HCT116 (cell line): Measurements from ENCODE around the gene ZBTB33. TPM values are rescaled to one million over a fixed set of nuclear protein-coding genes. Genes with fewer than 3 reads are reported as not detected.

ENCODE experiments used
- ATAC-seq: fragments of 200-7000 bp; cut with Tn5 transposase; 2 replicates; pipeline ENCODE4 v1.9.1; 2020; ENCODE audit warnings: mild to moderate bottlenecking, moderate library complexity
- BruUV-seq: library from RNA; stranded (reverse); fragments of 400-500 nt; replicated peaks from 2 replicates; lab custom pipeline; 2021; lab: Mats Ljungman, UMichigan
- CTCF ChIA-PET: fragments of 300-600 bp; sonication (Branson Sonifier 250); formaldehyde crosslinking; loops from one replicate; lab custom pipeline; 2021; ENCODE audit warnings: antibody characterized with exemption; lab: Charles Lee
- POLR2A ChIA-PET: fragments of 300-600, 350-600 bp; sonication (Branson Sonifier 250); formaldehyde crosslinking; loops from one replicate; lab custom pipeline; 2021; ENCODE audit warnings: antibody characterized with exemption; lab: Charles Lee
- RAD21 ChIA-PET, 2 experiments: fragments of 300-600 bp; sonication (Branson Sonifier 250); formaldehyde crosslinking; loops; one replicate each; lab custom pipeline; 2023; ENCODE audit warnings: low total read pairs in 2 of 2; ENCODE audit not compliant: uncharacterized antibody in 2 of 2, unreplicated experiment in 2 of 2, low non-redundant PET in 1 of 2; lab: Charles Lee
- DNase-seq: peaks from one replicate; pipeline ENCODE4 v3.0.0-alpha.2; 2010; ENCODE audit warnings: low read depth, low spot score
- H2AFZ ChIP-seq: fragments of 200-600 bp; shearing (Covaris generic), sonication (generic); 2 replicates; pipeline ENCODE4 v1.6.1; 2017; ENCODE audit warnings: low read depth, mixed run types, mixed read lengths, antibody characterized with exemption, low read length; ENCODE audit not compliant: poor library complexity, severe bottlenecking
- H3K27ac ChIP-seq: 2 replicates; pipeline ENCODE4 v1.5.1; 2012; ENCODE audit warnings: low read depth, low read length
- H3K27me3 ChIP-seq: fragments of 200-600 bp; sonication (generic); 2 replicates; pipeline ENCODE4 v1.6.1; 2016; ENCODE audit warnings: mixed run types, low read length, mixed read lengths; ENCODE audit not compliant: insufficient read depth
- H3K36me3 ChIP-seq, 2 experiments: fragments of 200-500 bp in 1 of 2; fragments of 200-600 bp in 1 of 2; sonication (Bioruptor generic) in 1 of 2; sonication (generic) in 1 of 2; 2 replicates each; pipeline versions ENCODE4 v1.5.1 to v1.6.1; 2014 to 2016; ENCODE audit warnings: low read length in 2 of 2, inconsistent platforms in 1 of 2, mixed read lengths in 1 of 2, mixed run types in 1 of 2; ENCODE audit not compliant: insufficient read depth in 2 of 2, control insufficient read depth in 1 of 2
- H3K4me1 ChIP-seq, 2 experiments: fragments of 200-600 bp in 1 of 2; sonication (generic) in 1 of 2; 2 replicates each; pipeline versions ENCODE4 v1.5.1 to v1.6.1; 2012 to 2017; ENCODE audit warnings: low read length in 2 of 2, inconsistent platforms in 1 of 2, mild to moderate bottlenecking in 1 of 2, mixed read lengths in 1 of 2, mixed run types in 1 of 2, moderate library complexity in 1 of 2; ENCODE audit not compliant: insufficient read depth in 2 of 2, control insufficient read depth in 1 of 2
- H3K4me2 ChIP-seq: fragments of 200-600 bp; sonication (generic); 2 replicates; pipeline ENCODE4 v1.6.1; 2017; ENCODE audit warnings: mixed run types, low read length, mixed read lengths
- H3K4me3 ChIP-seq, 2 experiments: fragments of 200-600 bp in 1 of 2; sonication (generic) in 1 of 2; replicated peaks in 1 of 2; 2 replicates each; pipeline ENCODE4 v1.5.1; 2011 to 2016; ENCODE audit warnings: low read length in 2 of 2, control low read depth in 1 of 2, low read depth in 1 of 2, mild to moderate bottlenecking in 1 of 2, mixed read lengths in 1 of 2, mixed run types in 1 of 2
- H3K79me2 ChIP-seq: fragments of 200-600 bp; sonication (generic); 2 replicates; pipeline ENCODE4 v1.6.1; 2017; ENCODE audit warnings: mild to moderate bottlenecking, mixed run types, low read length, moderate library complexity, mixed read lengths; ENCODE audit not compliant: insufficient read depth
- H3K9ac ChIP-seq: fragments of 200-600 bp; sonication (generic); 2 replicates; pipeline ENCODE4 v1.6.1; 2016; ENCODE audit warnings: low read length, mixed read lengths
- H3K9me2 ChIP-seq: fragments of 200-600 bp; sonication (generic), shearing (Covaris generic); 2 replicates; pipeline ENCODE4 v1.6.1; 2017; ENCODE audit warnings: mixed run types, mild to moderate bottlenecking, moderate library complexity; ENCODE audit not compliant: insufficient read depth
- H3K9me3 ChIP-seq, 2 experiments: fragments of 200-500 bp in 1 of 2; fragments of 200-600 bp in 1 of 2; sonication (Bioruptor generic) in 1 of 2; sonication (generic) in 1 of 2; 2 replicates each; pipeline ENCODE4 v1.6.1; 2014 to 2017; ENCODE audit warnings: low read length in 2 of 2, mixed read lengths in 2 of 2, inconsistent platforms in 1 of 2, low read depth in 1 of 2, mild to moderate bottlenecking in 1 of 2, mixed run types in 1 of 2, moderate library complexity in 1 of 2; ENCODE audit not compliant: control insufficient read depth in 1 of 2, insufficient read depth in 1 of 2
- H4K20me1 ChIP-seq: fragments of 200-600 bp; sonication (generic), shearing (Covaris generic); 2 replicates; pipeline ENCODE4 v1.6.1; 2017; ENCODE audit warnings: mixed run types, mild to moderate bottlenecking, moderate library complexity; ENCODE audit not compliant: insufficient read depth
- ATF3 ChIP-seq: IDR thresholded peaks from 2 replicates; pipeline ENCODE4 v1.6.1; 2012
- CEBPB ChIP-seq: IDR thresholded peaks from 2 replicates; pipeline ENCODE4 v1.6.1; 2012; ENCODE audit warnings: low read depth
- EZH2 ChIP-seq: fragments of 200-600 bp; sonication (generic); IDR thresholded peaks from 2 replicates; pipeline ENCODE4 v1.6.1; 2017; ENCODE audit warnings: antibody characterized with exemption, mixed run types
- EZH2phosphoT487 ChIP-seq: fragments of 200-600 bp; IDR thresholded peaks from 2 replicates; pipeline ENCODE4 v1.6.1; 2018; ENCODE audit warnings: antibody characterized with exemption, borderline replicate concordance
- MAX ChIP-seq: IDR thresholded peaks from 2 replicates; pipeline ENCODE4 v1.6.1; 2012
- RAD21 ChIP-seq: IDR thresholded peaks from 2 replicates; pipeline ENCODE4 v1.6.1; 2012; ENCODE audit warnings: low read depth, mild to moderate bottlenecking
- TCF7L2 ChIP-seq: IDR thresholded peaks from 2 replicates; pipeline ENCODE4 v1.7.0; 2011; ENCODE audit warnings: borderline replicate concordance, inconsistent platforms; ENCODE audit not compliant: insufficient read depth, insufficient read length; ENCODE audit errors: extremely low read depth
- ZFX ChIP-seq: fragments of 450-650 bp; IDR thresholded peaks from 2 replicates; pipeline ENCODE4 v1.6.1; 2017
- intact Hi-C: fragments of 100-400 bp; cut with micrococcal nuclease; formaldehyde crosslinking; loops from 2 replicates; pipeline ENCODE4 v1.10.0; 2022
- total RNA-seq: library from RNA; stranded (reverse); gene quantifications from one replicate; pipeline ENCODE4 v1.2.1, GENCODE V29; 2021; ENCODE audit not compliant: unreplicated experiment
- TF ChIP-seq, protein P1 (sequence below), 3 experiments: fragments of 200-600 bp in 1 of 3; sonication (generic) in 1 of 3; IDR thresholded peaks in 2 of 3; conservative IDR thresholded peaks in 1 of 3; 2 replicates each; pipeline ENCODE4 v1.5.1; 2012 to 2017; ENCODE audit warnings: low read depth in 2 of 3, low read length in 2 of 3, antibody characterized with exemption in 1 of 3, borderline replicate concordance in 1 of 3, control low read depth in 1 of 3, mild to moderate bottlenecking in 1 of 3, mixed read lengths in 1 of 3, mixed run types in 1 of 3, moderate library complexity in 1 of 3; ENCODE audit not compliant: insufficient read depth in 1 of 3
- TF ChIP-seq, protein P2 (sequence below): IDR thresholded peaks from 2 replicates; pipeline ENCODE4 v1.6.1; 2012; ENCODE audit warnings: low read depth

Gene ZBTB33
- total RNA-seq, 1 experiment from 2014 or later, result 12.3 TPM

DNA sequence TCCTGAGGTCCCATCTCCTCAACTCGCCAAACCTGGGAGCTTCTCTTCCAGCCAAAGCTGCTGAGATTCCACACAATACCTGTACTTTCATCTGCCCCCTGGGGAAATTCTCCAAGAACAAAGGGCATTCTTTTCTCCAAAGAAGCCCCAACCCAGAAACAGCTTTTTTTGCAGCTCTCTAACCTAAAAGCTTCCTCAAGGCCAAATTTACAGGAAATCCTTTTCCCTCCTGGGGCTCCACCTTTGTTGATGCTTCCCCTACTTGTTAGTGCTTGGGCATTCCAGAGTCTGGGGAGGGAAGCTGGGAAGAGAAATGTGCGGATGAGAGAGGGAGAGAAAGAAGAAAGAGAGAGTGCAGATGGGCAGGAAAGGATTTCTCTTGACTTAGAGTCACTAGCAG, 24.3 kb downstream of the ZBTB33 start:
- H3K9ac ChIP-seq, result no peak overlapping the region
- H3K36me3 ChIP-seq, result no peaks in the 10 kb centered on the region
- H3K4me1 ChIP-seq, result no peaks in the 10 kb centered on the region
- H3K9me3 ChIP-seq, result no peaks in the 10 kb centered on the region
- no peak overlapping the region for H3K4me3 ChIP-seq
- POLR2A ChIA-PET, result interaction anchor here (1.1 kb wide), 1 partner anchor 15 kb away, joined by 4 read pairs; no protein-coding TSS in a partner anchor
- H3K4me2 ChIP-seq, result no peak overlapping the region
- intact Hi-C loops, result no loop called here
- H2AFZ ChIP-seq, result no peak overlapping the region
- no peaks in the 10 kb centered on the region for H4K20me1 ChIP-seq
- RAD21 ChIA-PET, result no interaction called here
- ATAC-seq (no peak), DNase-seq (no peak)
- TF ChIP-seq CEBPB (no peak), MAX (no peak), EZH2phosphoT487 (no peak), EZH2 (no peak), RAD21 (no peak)
- TF ChIP-seq, protein P1, sequence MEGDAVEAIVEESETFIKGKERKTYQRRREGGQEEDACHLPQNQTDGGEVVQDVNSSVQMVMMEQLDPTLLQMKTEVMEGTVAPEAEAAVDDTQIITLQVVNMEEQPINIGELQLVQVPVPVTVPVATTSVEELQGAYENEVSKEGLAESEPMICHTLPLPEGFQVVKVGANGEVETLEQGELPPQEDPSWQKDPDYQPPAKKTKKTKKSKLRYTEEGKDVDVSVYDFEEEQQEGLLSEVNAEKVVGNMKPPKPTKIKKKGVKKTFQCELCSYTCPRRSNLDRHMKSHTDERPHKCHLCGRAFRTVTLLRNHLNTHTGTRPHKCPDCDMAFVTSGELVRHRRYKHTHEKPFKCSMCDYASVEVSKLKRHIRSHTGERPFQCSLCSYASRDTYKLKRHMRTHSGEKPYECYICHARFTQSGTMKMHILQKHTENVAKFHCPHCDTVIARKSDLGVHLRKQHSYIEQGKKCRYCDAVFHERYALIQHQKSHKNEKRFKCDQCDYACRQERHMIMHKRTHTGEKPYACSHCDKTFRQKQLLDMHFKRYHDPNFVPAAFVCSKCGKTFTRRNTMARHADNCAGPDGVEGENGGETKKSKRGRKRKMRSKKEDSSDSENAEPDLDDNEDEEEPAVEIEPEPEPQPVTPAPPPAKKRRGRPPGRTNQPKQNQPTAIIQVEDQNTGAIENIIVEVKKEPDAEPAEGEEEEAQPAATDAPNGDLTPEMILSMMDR (IDR thresholded peaks at IDR 0.05 in 2 of 3, conservative IDR thresholded peaks at IDR 0.05 in 1 of 3; ENCODE audit: borderline replicate concordance in 1 of 3, insufficient read depth in 1 of 3, low read depth in 2 of 3, low read length in 2 of 3), result no peak
- H3K9me2 ChIP-seq, result no peaks in the 10 kb centered on the region
- CTCF ChIA-PET, result no interaction called here
- no peaks in the 10 kb centered on the region for H3K27me3 ChIP-seq
- no peak overlapping the region for H3K27ac ChIP-seq
- H3K79me2 ChIP-seq, result no peaks in the 10 kb centered on the region
- no TSS peak for BruUV-seq

DNA sequence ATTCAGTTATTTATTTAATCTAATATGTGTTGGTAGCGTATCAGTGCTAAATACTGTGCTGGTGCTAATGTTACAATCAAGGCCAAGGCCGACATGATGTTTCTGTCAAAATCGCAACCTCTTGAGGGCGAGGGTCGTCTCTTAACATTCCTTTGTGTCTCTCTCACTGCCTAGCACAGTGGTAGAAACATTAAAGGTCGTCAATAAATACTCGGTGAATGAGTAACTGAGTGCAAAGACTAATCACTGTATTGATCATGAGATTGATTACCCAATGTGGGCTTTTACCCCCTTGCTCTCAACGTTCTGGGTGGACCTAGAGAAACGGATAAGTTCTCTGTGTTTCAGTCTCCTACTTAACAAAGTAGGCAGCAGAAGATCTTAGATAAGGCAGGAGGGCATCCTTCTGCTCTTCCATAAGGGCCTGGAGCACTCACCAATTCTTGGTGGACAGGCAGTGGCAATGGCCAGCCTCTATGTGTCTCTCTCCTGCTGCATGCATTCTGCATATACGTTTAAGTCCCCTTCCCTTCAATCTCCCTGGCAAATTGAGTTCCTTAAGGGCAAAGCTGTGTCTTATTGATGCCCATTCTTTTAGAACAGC, 30.5 kb downstream of the ZBTB33 start:
- no peaks in the 10 kb centered on the region for H3K9me2 ChIP-seq
- no peaks in the 10 kb centered on the region for H3K36me3 ChIP-seq
- BruUV-seq, result no TSS peak
- CTCF ChIA-PET, result no interaction called here
- H3K4me1 ChIP-seq, result no peaks in the 10 kb centered on the region
- no peak overlapping the region for H3K4me2 ChIP-seq
- H4K20me1 ChIP-seq, result no peaks in the 10 kb centered on the region
- no peak for DNase-seq
- H3K27ac ChIP-seq, result no peak overlapping the region
- intact Hi-C loops, result no loop called here
- no peaks in the 10 kb centered on the region for H3K27me3 ChIP-seq
- no peak overlapping the region for H3K9ac ChIP-seq
- no peaks in the 10 kb centered on the region for H3K9me3 ChIP-seq
- no peaks in the 10 kb centered on the region for H3K79me2 ChIP-seq
- ATAC-seq, result no peak
- no peak overlapping the region for H2AFZ ChIP-seq
- no peak overlapping the region for H3K4me3 ChIP-seq
- POLR2A ChIA-PET, result no interaction called here
- RAD21 ChIA-PET, result no interaction called here
- TF ChIP-seq CEBPB, result no peak
- no peak for TF ChIP-seq ZFX
- TF ChIP-seq, protein P2, sequence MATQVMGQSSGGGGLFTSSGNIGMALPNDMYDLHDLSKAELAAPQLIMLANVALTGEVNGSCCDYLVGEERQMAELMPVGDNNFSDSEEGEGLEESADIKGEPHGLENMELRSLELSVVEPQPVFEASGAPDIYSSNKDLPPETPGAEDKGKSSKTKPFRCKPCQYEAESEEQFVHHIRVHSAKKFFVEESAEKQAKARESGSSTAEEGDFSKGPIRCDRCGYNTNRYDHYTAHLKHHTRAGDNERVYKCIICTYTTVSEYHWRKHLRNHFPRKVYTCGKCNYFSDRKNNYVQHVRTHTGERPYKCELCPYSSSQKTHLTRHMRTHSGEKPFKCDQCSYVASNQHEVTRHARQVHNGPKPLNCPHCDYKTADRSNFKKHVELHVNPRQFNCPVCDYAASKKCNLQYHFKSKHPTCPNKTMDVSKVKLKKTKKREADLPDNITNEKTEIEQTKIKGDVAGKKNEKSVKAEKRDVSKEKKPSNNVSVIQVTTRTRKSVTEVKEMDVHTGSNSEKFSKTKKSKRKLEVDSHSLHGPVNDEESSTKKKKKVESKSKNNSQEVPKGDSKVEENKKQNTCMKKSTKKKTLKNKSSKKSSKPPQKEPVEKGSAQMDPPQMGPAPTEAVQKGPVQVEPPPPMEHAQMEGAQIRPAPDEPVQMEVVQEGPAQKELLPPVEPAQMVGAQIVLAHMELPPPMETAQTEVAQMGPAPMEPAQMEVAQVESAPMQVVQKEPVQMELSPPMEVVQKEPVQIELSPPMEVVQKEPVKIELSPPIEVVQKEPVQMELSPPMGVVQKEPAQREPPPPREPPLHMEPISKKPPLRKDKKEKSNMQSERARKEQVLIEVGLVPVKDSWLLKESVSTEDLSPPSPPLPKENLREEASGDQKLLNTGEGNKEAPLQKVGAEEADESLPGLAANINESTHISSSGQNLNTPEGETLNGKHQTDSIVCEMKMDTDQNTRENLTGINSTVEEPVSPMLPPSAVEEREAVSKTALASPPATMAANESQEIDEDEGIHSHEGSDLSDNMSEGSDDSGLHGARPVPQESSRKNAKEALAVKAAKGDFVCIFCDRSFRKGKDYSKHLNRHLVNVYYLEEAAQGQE, result no peak
- no peak for TF ChIP-seq ATF3
- no peak for TF ChIP-seq TCF7L2
- TF ChIP-seq, protein P1 (IDR thresholded peaks at IDR 0.05 in 2 of 3, conservative IDR thresholded peaks at IDR 0.05 in 1 of 3; ENCODE audit: borderline replicate concordance in 1 of 3, insufficient read depth in 1 of 3, low read depth in 2 of 3, low read length in 2 of 3), result no peak
